GM12878 (cell line): ENCODE data around the gene MYL12B. TPM values are rescaled to one million over a fixed set of nuclear protein-coding genes. Genes with fewer than 3 reads are reported as not detected.
A peak's percentile ranks its signal among the peaks of the same experiment; 100 is the strongest.

Experiments
- BCL11A ChIP-seq: IDR thresholded peaks from 2 replicates; pipeline ENCODE4 v1.6.1; 2011; ENCODE audit warnings: low read depth, low read length
- BHLHE40 ChIP-seq, 2 experiments: fragments of 450-650 bp in 1 of 2; IDR thresholded peaks; 2 replicates each; pipeline ENCODE4 v1.6.1; 2011 to 2017; ENCODE audit warnings: low read depth in 2 of 2, borderline replicate concordance in 1 of 2, improper control_type of control experiment in 1 of 2, low read length in 1 of 2, mild to moderate bottlenecking in 1 of 2
- BRCA1 ChIP-seq: IDR thresholded peaks from 2 replicates; pipeline ENCODE4 v1.6.1; 2011; ENCODE audit warnings: low read depth, low read length, improper control_type of control experiment
- CREM ChIP-seq: IDR thresholded peaks from 2 replicates; pipeline ENCODE4 v1.6.1; 2014; ENCODE audit warnings: antibody characterized with exemption, low read depth
- EED ChIP-seq: sonication (generic); IDR thresholded peaks from 2 replicates; pipeline ENCODE4 v1.6.1; 2016; ENCODE audit warnings: antibody characterized with exemption, low read depth
- GATAD2B ChIP-seq: fragments of 450-650 bp; conservative IDR thresholded peaks from 2 replicates; pipeline ENCODE4 v1.6.1; 2017; ENCODE audit warnings: low read depth, mild to moderate bottlenecking, moderate library complexity
- MEF2A ChIP-seq: IDR thresholded peaks from 2 replicates; pipeline ENCODE4 v1.6.1; 2011; ENCODE audit warnings: low read depth, mild to moderate bottlenecking, low read length, moderate library complexity; ENCODE audit not compliant: insufficient read depth
- MEF2B ChIP-seq: fragments of 450-650 bp; IDR thresholded peaks from 2 replicates; pipeline ENCODE4 v1.6.1; 2018; ENCODE audit warnings: mild to moderate bottlenecking, moderate library complexity; ENCODE audit not compliant: partially characterized antibody, poor library complexity, severe bottlenecking
- MTA3 ChIP-seq: IDR thresholded peaks from 2 replicates; pipeline ENCODE4 v1.6.1; 2012; ENCODE audit warnings: low read length, inconsistent platforms, borderline replicate concordance
- NR2F1 ChIP-seq: fragments of 450-650 bp; conservative IDR thresholded peaks from 2 replicates; pipeline ENCODE4 v1.6.1; 2017; ENCODE audit warnings: mild to moderate bottlenecking
- PAX5 ChIP-seq: IDR thresholded peaks from 2 replicates; pipeline ENCODE4 v1.6.1; 2011; ENCODE audit warnings: low read depth, low read length, borderline replicate concordance
- RB1 ChIP-seq: fragments of 450-650 bp; formaldehyde crosslinking; IDR thresholded peaks from 2 replicates; pipeline ENCODE4 v1.6.1; 2017; ENCODE audit warnings: mild to moderate bottlenecking, borderline replicate concordance
- SPI1 ChIP-seq: IDR thresholded peaks from 2 replicates; pipeline ENCODE4 v1.6.1; 2011; ENCODE audit warnings: low read depth, mild to moderate bottlenecking, low read length, moderate library complexity, borderline replicate concordance; ENCODE audit not compliant: insufficient read depth
- TCF12 ChIP-seq: IDR thresholded peaks from 2 replicates; pipeline ENCODE4 v1.6.1; 2011; ENCODE audit warnings: low read depth, mild to moderate bottlenecking, low read length
- ZBED1 ChIP-seq: IDR thresholded peaks from 2 replicates; pipeline ENCODE4 v1.6.1; 2016; ENCODE audit warnings: borderline replicate concordance
- polyA plus RNA-seq, 11 experiments: library from polyadenylated mRNA; depleted of rRNA in 4 of 11; unstranded in 6 of 11; stranded (reverse) in 5 of 11; fragments of >200 nt; fragmentation: Nextera tagmentation in 4 of 11; fragmentation: Illumina TruSeq in 1 of 11; extraction: Ambion mirVana in 4 of 11; extraction: Trizol in 1 of 11; gene quantifications; 1 replicate in 1 of 11; 2 replicates in 10 of 11; pipeline versions ENCODE4 v1.2.1 to v1.2.3, GENCODE V29; 2011 to 2016; ENCODE audit warnings: inconsistent platforms in 2 of 11, missing spikeins in 2 of 11, low read depth in 1 of 11
- total RNA-seq, 4 experiments: library from RNA; depleted of rRNA in 3 of 4; stranded (reverse); fragments of >200 nt in 3 of 4; fragmentation: Illumina TruSeq in 1 of 4; extraction: Trizol in 1 of 4; gene quantifications; 2 replicates each; pipeline versions ENCODE4 v1.2.1 to v1.2.3, GENCODE V29; 2013 to 2021
- TF ChIP-seq, protein P1 (sequence below): IDR thresholded peaks from 2 replicates; pipeline ENCODE4 v1.6.1; 2011; ENCODE audit warnings: borderline replicate concordance, low read depth, mild to moderate bottlenecking, moderate library complexity, low read length; ENCODE audit not compliant: insufficient read depth, poor library complexity, severe bottlenecking
- TF ChIP-seq, protein P2 (sequence below): fragments of 450-650 bp; IDR thresholded peaks from 2 replicates; pipeline ENCODE4 v1.6.1; 2016; ENCODE audit warnings: mild to moderate bottlenecking
- TF ChIP-seq, protein P3 (sequence below): fragments of 450-650 bp; IDR thresholded peaks from 2 replicates; pipeline ENCODE4 v1.6.1; 2017; ENCODE audit warnings: low read depth, mild to moderate bottlenecking, moderate library complexity
- TF ChIP-seq, protein P4 (sequence below): IDR thresholded peaks from 2 replicates; pipeline ENCODE4 v1.6.1; 2011; ENCODE audit warnings: low read depth, mild to moderate bottlenecking, low read length, moderate library complexity, borderline replicate concordance; ENCODE audit errors: extremely low read depth
- TF ChIP-seq, protein P5 (sequence below): IDR thresholded peaks from 2 replicates; pipeline ENCODE4 v1.6.1; 2012; ENCODE audit warnings: low read length, inconsistent platforms

MYL12B gene
- total and polyA plus RNA-seq, 10 of the 15 experiments (the other 5 are each of a cell fraction or from before 2014, with no cell fraction given) = 179 to 739 (median 400) TPM

DNA sequence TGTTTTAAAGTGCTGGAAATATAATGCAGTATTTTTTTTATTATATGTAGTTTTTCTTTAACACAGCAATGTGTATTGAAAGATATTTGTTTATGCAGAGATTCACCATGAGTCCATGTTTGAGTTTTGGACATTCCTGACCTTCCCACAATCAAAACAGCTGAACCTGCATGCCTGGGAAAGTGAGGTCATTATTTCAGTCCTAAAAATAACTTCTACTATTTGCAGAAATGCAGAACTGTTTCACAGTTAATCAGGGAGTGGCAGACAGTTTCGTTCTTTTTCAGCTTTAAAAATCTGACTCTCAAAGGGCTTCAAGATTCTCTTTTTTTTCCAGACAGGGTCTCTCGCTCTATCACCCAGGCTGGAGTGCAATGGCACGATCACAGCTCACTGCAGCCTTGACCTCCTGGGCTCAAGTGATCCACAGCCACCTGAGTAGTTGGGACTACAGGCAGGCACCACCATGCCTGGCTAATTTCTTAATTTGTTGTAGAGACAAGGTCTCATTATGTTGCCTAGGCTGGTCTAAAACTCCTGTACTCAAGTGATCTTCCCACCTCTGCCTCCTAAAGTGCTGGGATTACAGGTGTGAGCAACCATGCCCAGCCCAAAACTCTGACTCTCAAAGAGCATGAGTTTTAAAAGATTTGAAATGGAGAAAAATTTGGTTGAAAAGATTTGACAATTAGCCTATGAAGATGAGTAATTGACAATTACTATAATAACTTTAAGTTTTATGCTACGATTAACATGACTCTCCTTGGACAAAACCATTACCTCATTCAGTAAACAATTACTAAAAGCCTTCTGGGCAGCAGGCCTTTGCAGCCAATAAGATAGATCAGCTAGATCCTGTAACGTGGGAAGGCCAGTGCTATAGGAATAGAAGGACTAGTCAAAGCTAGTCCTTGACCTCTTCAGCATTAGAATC, 5.0 kb upstream of the MYL12B start (continued):
- peak; percentile 88 for TF ChIP-seq MEF2B
- 0 out of 4 replicates have a peak, but pooled peaks of 1 of the 2 experiments have one; percentile 17 for TF ChIP-seq BHLHE40 (IDR thresholded peaks at IDR 0.05; ENCODE audit: borderline replicate concordance in 1 of 2, low read depth in 2 of 2, low read length in 1 of 2)
- TF ChIP-seq BRCA1 = no peak
- 0 out of 2 replicates have a peak, but pooled peaks have one; percentile 37 for TF ChIP-seq TCF12
- TF ChIP-seq GATAD2B = 0 out of 2 replicates have a peak, but pooled peaks have one; percentile 28
- TF ChIP-seq PAX5 = no peak
- peak; percentile 74 for TF ChIP-seq SPI1
- TF ChIP-seq RB1 = no peak
- 0 out of 2 replicates have a peak, but pooled peaks have one; percentile 32 for TF ChIP-seq NR2F1
- TF ChIP-seq, protein P1, sequence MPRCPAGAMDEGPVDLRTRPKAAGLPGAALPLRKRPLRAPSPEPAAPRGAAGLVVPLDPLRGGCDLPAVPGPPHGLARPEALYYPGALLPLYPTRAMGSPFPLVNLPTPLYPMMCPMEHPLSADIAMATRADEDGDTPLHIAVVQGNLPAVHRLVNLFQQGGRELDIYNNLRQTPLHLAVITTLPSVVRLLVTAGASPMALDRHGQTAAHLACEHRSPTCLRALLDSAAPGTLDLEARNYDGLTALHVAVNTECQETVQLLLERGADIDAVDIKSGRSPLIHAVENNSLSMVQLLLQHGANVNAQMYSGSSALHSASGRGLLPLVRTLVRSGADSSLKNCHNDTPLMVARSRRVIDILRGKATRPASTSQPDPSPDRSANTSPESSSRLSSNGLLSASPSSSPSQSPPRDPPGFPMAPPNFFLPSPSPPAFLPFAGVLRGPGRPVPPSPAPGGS = peak; percentile 62
- TF ChIP-seq, protein P2, sequence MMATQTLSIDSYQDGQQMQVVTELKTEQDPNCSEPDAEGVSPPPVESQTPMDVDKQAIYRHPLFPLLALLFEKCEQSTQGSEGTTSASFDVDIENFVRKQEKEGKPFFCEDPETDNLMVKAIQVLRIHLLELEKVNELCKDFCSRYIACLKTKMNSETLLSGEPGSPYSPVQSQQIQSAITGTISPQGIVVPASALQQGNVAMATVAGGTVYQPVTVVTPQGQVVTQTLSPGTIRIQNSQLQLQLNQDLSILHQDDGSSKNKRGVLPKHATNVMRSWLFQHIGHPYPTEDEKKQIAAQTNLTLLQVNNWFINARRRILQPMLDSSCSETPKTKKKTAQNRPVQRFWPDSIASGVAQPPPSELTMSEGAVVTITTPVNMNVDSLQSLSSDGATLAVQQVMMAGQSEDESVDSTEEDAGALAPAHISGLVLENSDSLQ = peak; percentile 47
- TF ChIP-seq, protein P3, sequence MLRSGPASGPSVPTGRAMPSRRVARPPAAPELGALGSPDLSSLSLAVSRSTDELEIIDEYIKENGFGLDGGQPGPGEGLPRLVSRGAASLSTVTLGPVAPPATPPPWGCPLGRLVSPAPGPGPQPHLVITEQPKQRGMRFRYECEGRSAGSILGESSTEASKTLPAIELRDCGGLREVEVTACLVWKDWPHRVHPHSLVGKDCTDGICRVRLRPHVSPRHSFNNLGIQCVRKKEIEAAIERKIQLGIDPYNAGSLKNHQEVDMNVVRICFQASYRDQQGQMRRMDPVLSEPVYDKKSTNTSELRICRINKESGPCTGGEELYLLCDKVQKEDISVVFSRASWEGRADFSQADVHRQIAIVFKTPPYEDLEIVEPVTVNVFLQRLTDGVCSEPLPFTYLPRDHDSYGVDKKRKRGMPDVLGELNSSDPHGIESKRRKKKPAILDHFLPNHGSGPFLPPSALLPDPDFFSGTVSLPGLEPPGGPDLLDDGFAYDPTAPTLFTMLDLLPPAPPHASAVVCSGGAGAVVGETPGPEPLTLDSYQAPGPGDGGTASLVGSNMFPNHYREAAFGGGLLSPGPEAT = peak; percentile 75; the same call in 1 of the 2 replicates
- TF ChIP-seq EED = peak; percentile 87
- TF ChIP-seq ZBED1 = peak; percentile 78; the same call in 1 of the 2 replicates
- TF ChIP-seq MEF2A = peak; percentile 97
- TF ChIP-seq, protein P4, sequence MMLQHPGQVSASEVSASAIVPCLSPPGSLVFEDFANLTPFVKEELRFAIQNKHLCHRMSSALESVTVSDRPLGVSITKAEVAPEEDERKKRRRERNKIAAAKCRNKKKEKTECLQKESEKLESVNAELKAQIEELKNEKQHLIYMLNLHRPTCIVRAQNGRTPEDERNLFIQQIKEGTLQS = no peak
- TF ChIP-seq MTA3 = 0 out of 2 replicates have a peak, but pooled peaks have one; percentile 52
- TF ChIP-seq, protein P5, sequence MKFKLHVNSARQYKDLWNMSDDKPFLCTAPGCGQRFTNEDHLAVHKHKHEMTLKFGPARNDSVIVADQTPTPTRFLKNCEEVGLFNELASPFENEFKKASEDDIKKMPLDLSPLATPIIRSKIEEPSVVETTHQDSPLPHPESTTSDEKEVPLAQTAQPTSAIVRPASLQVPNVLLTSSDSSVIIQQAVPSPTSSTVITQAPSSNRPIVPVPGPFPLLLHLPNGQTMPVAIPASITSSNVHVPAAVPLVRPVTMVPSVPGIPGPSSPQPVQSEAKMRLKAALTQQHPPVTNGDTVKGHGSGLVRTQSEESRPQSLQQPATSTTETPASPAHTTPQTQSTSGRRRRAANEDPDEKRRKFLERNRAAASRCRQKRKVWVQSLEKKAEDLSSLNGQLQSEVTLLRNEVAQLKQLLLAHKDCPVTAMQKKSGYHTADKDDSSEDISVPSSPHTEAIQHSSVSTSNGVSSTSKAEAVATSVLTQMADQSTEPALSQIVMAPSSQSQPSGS = peak; percentile 98
- peak; percentile 50; the same call in 1 of the 2 replicates for TF ChIP-seq CREM
- TF ChIP-seq BCL11A = peak; percentile 54; the same call in 1 of the 2 replicates
